Suppressor macrophage (primary cell): ENCODE measurements around the gene SREBF2.
"Not testable (repeated sequence)": the region's sequence is repeated elsewhere in the genome, so short reads cannot be mapped to it uniquely, and the experiment has no call there.

Experiments used
- DNase-seq, 4 experiments: peaks; one replicate each; pipeline ENCODE4 v3.0.0-alpha.2; 2020 to 2022

SREBF2 gene

DNA sequence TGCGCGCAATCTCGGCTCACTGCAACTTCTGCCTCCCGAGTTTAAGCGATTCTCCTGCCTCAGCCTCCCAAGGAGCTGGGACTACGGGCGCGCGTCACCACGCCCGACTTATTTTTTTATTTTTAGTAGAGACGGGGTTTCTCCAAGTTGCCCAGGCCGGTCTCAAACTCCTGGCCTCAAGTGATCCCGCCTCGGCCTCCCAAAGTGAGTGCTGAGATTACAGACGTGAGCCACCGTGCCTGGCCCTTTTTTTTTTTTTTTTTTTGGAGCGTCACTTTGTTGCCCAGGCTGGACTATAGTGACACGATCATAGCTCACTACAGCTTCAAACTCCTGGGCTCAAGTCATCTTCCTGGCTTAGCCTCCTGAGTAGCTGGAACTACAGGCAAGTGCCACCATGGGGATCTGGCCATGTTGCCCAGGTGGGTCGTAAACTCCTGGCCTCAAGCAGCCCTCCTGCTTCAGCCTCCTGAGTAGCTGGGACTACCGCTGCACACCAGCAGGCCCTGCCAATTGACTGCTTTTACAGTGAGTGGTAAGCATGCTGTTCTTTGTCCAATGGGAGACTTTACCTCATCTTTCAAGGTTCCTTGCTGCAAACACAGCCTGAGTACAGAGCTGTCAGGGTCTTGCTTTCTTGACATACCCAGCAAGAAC is 114.6 kb downstream of the SREBF2 start:
- no peak for DNase-seq

DNA sequence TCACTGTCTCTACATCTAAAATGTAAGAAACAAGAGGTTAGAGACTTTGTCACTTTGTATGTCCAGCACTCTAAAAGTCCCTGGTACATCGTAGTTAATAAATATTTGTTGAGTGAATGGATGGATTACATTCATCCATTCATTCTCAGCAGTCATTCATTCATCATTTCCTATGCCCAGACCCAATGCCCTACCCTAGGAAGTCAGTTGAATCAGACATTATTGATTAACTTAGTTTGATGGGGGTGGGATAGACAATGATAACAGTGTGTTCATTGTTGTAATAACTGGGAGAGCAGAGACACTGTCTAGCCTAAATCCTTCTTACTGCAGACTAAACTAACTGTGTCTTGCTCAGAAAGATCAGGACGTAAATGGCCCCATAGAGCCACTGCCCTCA is 115.2 kb downstream of the SREBF2 start:
- DNase-seq, result no peak

DNA sequence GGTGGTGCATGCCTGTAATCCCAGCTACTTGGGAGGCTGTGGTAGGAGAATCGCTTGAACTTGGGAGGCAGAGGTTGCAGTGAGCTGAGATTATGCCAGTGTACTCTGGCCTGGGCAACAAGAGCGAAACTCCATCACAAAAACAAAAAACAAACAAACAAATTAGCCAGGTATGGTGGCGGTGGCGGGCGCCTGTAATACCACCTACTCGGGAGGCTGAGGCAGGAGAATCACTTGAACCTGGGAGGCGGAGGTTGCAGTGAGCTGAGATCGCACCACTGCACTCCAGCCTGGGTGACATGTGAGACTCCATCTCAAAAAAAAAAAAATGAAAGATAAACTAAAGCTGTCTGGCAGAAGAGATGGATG is 116.0 kb downstream of the SREBF2 start:
- DNase-seq, result not testable (repeated sequence)

DNA sequence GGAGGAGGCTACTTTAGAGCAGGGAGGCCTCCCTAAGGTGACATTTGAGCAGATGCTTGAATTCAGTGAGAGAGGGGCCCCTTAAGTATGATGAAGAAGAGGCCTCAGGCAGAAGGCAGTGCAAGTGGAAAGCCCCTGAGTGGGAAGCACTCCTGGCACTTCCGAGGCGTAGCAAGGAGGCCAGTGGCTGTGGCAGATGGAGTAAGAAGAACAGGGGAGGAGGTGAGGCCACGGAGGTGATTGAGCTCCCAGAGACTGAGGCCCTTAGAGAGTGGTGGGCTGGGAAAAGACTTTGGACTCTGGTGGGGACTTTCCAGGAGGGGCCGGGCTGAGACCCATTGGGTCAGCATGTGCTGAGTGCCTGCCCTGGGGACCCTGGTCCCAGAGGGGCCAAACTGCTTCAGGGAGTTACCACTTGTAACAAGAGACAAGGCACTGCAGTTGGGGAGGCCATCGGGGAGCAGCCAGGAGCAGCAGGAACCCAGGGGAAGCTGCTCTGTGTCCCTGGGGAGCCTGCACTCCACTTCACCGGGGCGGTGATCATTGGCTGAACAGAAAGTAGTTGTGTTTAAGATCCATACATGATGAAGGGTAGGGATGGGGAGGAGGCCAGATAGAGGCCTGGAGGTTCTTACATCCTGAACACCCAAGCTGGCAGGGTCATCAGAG is 116.5 kb downstream of the SREBF2 start:
- no peak for DNase-seq

DNA sequence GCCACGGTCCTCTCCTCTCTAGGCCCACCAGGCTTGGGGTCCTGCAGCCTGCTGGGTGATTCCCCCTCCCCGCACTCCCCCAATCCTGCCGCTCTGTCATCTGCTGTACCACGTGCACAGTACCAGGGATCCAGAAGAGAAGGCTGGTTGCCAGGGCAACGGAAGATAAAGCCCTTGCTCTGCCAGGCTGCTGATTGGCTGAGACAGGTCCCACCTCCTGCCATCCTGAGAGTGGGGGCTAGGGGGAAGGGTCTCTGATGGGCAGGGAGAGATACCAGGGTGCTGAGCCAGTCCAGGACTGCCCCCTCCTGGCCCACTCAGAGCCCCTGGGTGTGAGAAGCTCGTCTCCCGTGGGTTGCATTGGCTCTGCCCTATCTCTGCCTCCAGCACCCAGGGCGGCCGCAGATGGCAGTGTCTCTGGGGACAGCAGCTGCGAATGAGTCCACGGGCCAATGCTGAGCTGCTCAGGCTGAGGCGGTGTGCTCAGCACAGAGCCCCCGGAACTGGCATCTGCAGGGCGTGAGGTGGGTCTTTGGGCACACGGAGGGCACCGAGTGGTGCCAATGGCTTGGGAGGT is 119.1 kb downstream of the SREBF2 start, which contains the start of gene SMIM45:
Gene SMIM45 (plus strand): TSS at position 253 of the 577 bp plus-strand sequence.
- DNase-seq, result no peak

DNA sequence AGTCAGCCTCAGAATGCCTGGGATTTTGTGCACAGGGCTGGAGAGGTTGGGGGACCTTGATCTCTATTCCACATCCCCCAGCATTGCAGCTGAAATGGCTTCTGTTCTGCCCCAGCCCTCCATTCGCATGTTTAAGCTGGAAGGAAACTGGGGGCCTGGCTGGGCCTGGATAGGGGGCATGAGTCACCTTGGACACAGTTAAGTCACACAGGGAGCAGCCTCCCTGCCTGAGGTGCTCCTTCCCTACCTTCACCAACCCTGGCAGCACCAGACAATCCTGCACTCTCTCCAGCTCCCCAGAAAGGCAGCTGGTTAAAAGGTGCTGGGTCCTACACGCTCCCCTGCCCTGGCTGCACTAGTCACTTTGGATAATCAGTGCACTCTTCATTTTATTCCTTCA is 119.8 kb downstream of the SREBF2 start:
- no peak for DNase-seq
